AG04449 (cell line): ENCODE data around the gene LSM3.

Experiments
- CTCF ChIA-PET: fragments of 350-600 bp; formaldehyde crosslinking; extraction: SDS; loops from one replicate; lab custom pipeline; 2021; ENCODE audit warnings: antibody characterized with exemption; lab: Yijun Ruan, JAX
- POLR2A ChIA-PET: fragments of 400-600, 350-600 bp; formaldehyde crosslinking; extraction: SDS; loops from one replicate; lab custom pipeline; 2020; ENCODE audit warnings: antibody characterized with exemption, inconsistent platforms; lab: Yijun Ruan, JAX
- DNase-seq: peaks from one replicate; pipeline ENCODE4 v3.0.0-alpha.2; 2010; ENCODE audit warnings: low read depth, low spot score
- H3K4me3 ChIP-seq: 2 replicates; pipeline ENCODE4 v1.5.1; 2011; ENCODE audit warnings: low read depth, mild to moderate bottlenecking, control low read depth, low read length
- CTCF ChIP-seq: IDR thresholded peaks from one replicate; pipeline ENCODE4 v1.5.1; 2011; ENCODE audit warnings: mild to moderate bottlenecking, moderate library complexity, low read length, control low read depth, inconsistent platforms; ENCODE audit not compliant: insufficient read depth; ENCODE audit errors: missing control alignments

LSM3 gene

GRCh38 chr3:14200276-14200675, 21.7 kb downstream of the LSM3 start:
- CTCF ChIA-PET, result interaction anchor here (0.8 to 12.1 kb wide), 8 partner anchors 10 to 267 kb away, joined by 3 to 303 read pairs (median 58); partner anchors contain the start of genes CHCHD4, LSM3, TMEM43 and XPC

GRCh38 chr3:14200841-14201240, 22.2 kb downstream of the LSM3 start:
- ChIA-PET CTCF (interaction anchor here (0.8 to 12.1 kb wide), 12 partner anchors 9 to 304 kb away, joined by 3 to 303 read pairs (median 26); partner anchors contain the start of genes CHCHD4, LSM3, TMEM43 and XPC), POLR2A (interaction anchor here (0.6 to 1.7 kb wide), 4 partner anchors 10 to 202 kb away, joined by 3 to 7 read pairs (median 4); partner anchors contain the start of genes LSM3, SLC6A6 and XPC)
- no peak overlapping the region for H3K4me3 ChIP-seq
- no peak for TF ChIP-seq CTCF
- DNase-seq, result no peak

More at GRCh38 chr3:14200276-14200675, 21.7 kb downstream of the LSM3 start:
- no peak for DNase-seq
- no peak for TF ChIP-seq CTCF
- no peak overlapping the region for H3K4me3 ChIP-seq
- POLR2A ChIA-PET, result interaction anchor here (1.1 to 1.7 kb wide), 3 partner anchors 11 to 24 kb away, joined by 3 to 7 read pairs (median 6); partner anchors contain the start of genes LSM3 and XPC

- TF ChIP-seq CTCF, result no peak
- ChIA-PET POLR2A (interaction anchor here (1.7 kb wide), 1 partner anchor 24 kb away, joined by 7 read pairs; the partner anchor contains the start of genes LSM3 and XPC), CTCF (interaction anchor here (0.7 to 12.1 kb wide), 26 partner anchors 8 to 719 kb away, joined by 3 to 303 read pairs (median 16); partner anchors contain the start of genes CCDC174, LSM3, SLC6A6 and XPC)
These were observed 23.5 kb downstream of the LSM3 start for GRCh38 chr3:14201940-14202684.

GRCh38 chr3:14202874-14203520, 24.4 kb downstream of the LSM3 start:
- ChIA-PET POLR2A (interaction anchor here (1.0 to 1.1 kb wide), 3 partner anchors 24 to 269 kb away, joined by 3 to 5 read pairs (median 4); partner anchors contain the start of genes LSM3 and XPC), CTCF (interaction anchor here (0.7 to 12.1 kb wide), 98 partner anchors 7 to 718 kb away, joined by 3 to 303 read pairs (median 6); partner anchors contain the start of genes CCDC174, LSM3, SLC6A6 and XPC)
- no peak for DNase-seq
- no peak overlapping the region for H3K4me3 ChIP-seq
- no peak for TF ChIP-seq CTCF

More at GRCh38 chr3:14201940-14202684, 23.5 kb downstream of the LSM3 start:
- DNase-seq, result no peak
- H3K4me3 ChIP-seq, result no peak overlapping the region

GRCh38 chr3:14203521-14204079, 25.0 kb downstream of the LSM3 start:
- TF ChIP-seq CTCF, result peak; percentile 77
- no peak overlapping the region for H3K4me3 ChIP-seq
- ChIA-PET CTCF (interaction anchor here (0.7 to 12.1 kb wide), 101 partner anchors 8 to 717 kb away, joined by 3 to 303 read pairs (median 6); partner anchors contain the start of genes CCDC174, LSM3, SLC6A6 and XPC), POLR2A (interaction anchor here (0.6 to 1.1 kb wide), 4 partner anchors 25 to 1004 kb away, joined by 3 to 5 read pairs (median 4); partner anchors contain the start of genes LSM3 and XPC)
- DNase-seq, result peak; percentile 58
